GM23338 (cell line): ENCODE data around the gene THOC7. TPM values are rescaled to one million over a fixed set of nuclear protein-coding genes. Genes with fewer than 3 reads are reported as not detected.

Experiments used
- ATAC-seq: fragments of 200-7000 bp; cut with Tn5 transposase; 3 replicates; pipeline ENCODE4 v1.9.1; 2020
- DNase-seq: peaks from one replicate; pipeline ENCODE4 v3.0.0-alpha.2; 2015; ENCODE audit warnings: low spot score
- H2AFZ ChIP-seq: fragments of 200-600 bp; sonication (generic); 2 replicates; pipeline ENCODE4 v1.8.0; 2016; ENCODE audit warnings: antibody characterized with exemption, mild to moderate bottlenecking, moderate library complexity
- H3F3A ChIP-seq: fragments of 200-600 bp; sonication (generic); replicated peaks from 2 replicates; pipeline ENCODE4 v1.8.0; 2017; ENCODE audit warnings: antibody characterized with exemption, mixed run types, low read depth
- H3K27ac ChIP-seq: fragments of 200-600 bp; sonication (generic); 2 replicates; pipeline ENCODE4 v1.6.1; 2016; ENCODE audit warnings: low read depth
- H3K27me3 ChIP-seq: fragments of 200-600 bp; sonication (generic); 2 replicates; pipeline ENCODE4 v1.8.0; 2016; ENCODE audit warnings: mild to moderate bottlenecking, mixed run types, moderate library complexity; ENCODE audit not compliant: insufficient read depth
- H3K36me3 ChIP-seq: fragments of 200-600 bp; sonication (generic); 2 replicates; pipeline ENCODE4 v1.8.0; 2016; ENCODE audit warnings: mild to moderate bottlenecking; ENCODE audit not compliant: insufficient read depth
- H3K4me1 ChIP-seq: fragments of 200-600 bp; sonication (generic); 2 replicates; pipeline ENCODE4 v1.8.0; 2016; ENCODE audit warnings: mild to moderate bottlenecking, moderate library complexity; ENCODE audit not compliant: insufficient read depth
- H3K4me2 ChIP-seq: fragments of 200-600 bp; sonication (generic); 2 replicates; pipeline ENCODE4 v1.7.1; 2017; ENCODE audit warnings: mixed run types
- H3K4me3 ChIP-seq: fragments of 200-600 bp; sonication (generic); 2 replicates; pipeline ENCODE4 v1.6.1; 2016; ENCODE audit warnings: mixed run types
- H3K79me2 ChIP-seq: fragments of 200-600 bp; sonication (generic); replicated peaks from 2 replicates; pipeline ENCODE4 v1.8.0; 2017; ENCODE audit warnings: mild to moderate bottlenecking; ENCODE audit not compliant: insufficient read depth
- H3K9me2 ChIP-seq: fragments of 200-600 bp; sonication (generic); 2 replicates; pipeline ENCODE4 v1.8.0; 2017; ENCODE audit not compliant: insufficient read depth
- H4K20me1 ChIP-seq: fragments of 200-600 bp; sonication (generic); replicated peaks from 2 replicates; pipeline ENCODE4 v1.8.0; 2017; ENCODE audit warnings: mild to moderate bottlenecking; ENCODE audit not compliant: insufficient read depth
- H3K27ac Mint-ChIP-seq: 2 replicates; pipeline ENCODE4 v1.8.0; 2020; ENCODE audit warnings: inconsistent platforms, mild to moderate bottlenecking, moderate library complexity, mixed read lengths
- H3K27me3 Mint-ChIP-seq: 3 replicates; pipeline ENCODE4 v1.8.0; 2022; ENCODE audit warnings: low read depth, mild to moderate bottlenecking, moderate library complexity, mixed read lengths, inconsistent platforms; ENCODE audit not compliant: insufficient read depth, poor library complexity
- H3K36me3 Mint-ChIP-seq: 3 replicates; pipeline ENCODE4 v1.8.0; 2021; ENCODE audit warnings: low read depth, mild to moderate bottlenecking, inconsistent platforms, moderate library complexity, mixed read lengths
- H3K4me1 Mint-ChIP-seq: 3 replicates; pipeline ENCODE4 v1.8.0; 2020; ENCODE audit warnings: mild to moderate bottlenecking, inconsistent platforms, mixed read lengths
- H3K4me3 Mint-ChIP-seq: 3 replicates; pipeline ENCODE4 v1.8.0; 2021; ENCODE audit warnings: moderate library complexity, mild to moderate bottlenecking, inconsistent platforms, mixed read lengths
- H3K9me3 Mint-ChIP-seq: 3 replicates; pipeline ENCODE4 v1.8.0; 2020; ENCODE audit warnings: moderate library complexity, mild to moderate bottlenecking, inconsistent platforms, mixed read lengths
- CTCF ChIP-seq, 2 experiments: fragments of 200-600 bp in 1 of 2; sonication (generic) in 1 of 2; conservative IDR thresholded peaks; 2 replicates each; pipeline versions ENCODE4 v1.5.1 to v1.6.1; 2016 to 2017; ENCODE audit warnings: antibody characterized with exemption in 2 of 2, low read depth in 2 of 2, mild to moderate bottlenecking in 2 of 2, moderate library complexity in 1 of 2
- EZH2 ChIP-seq: fragments of 200-600 bp; sonication (generic); IDR thresholded peaks from one replicate; pipeline ENCODE4 v1.8.0; 2017; ENCODE audit warnings: antibody characterized with exemption, mild to moderate bottlenecking, low read depth; ENCODE audit not compliant: unreplicated experiment
- JUNB ChIP-seq: IDR thresholded peaks from one replicate; pipeline ENCODE4 v1.6.1; 2016; ENCODE audit warnings: antibody characterized with exemption; ENCODE audit not compliant: unreplicated experiment
- STAT1 ChIP-seq: IDR thresholded peaks from one replicate; pipeline ENCODE4 v1.6.1; 2016; ENCODE audit warnings: antibody characterized with exemption; ENCODE audit not compliant: unreplicated experiment
- ZNF462 ChIP-seq: fragments of 250-450 bp; sonication (Bioruptor Pico); IDR thresholded peaks from 2 replicates; pipeline ENCODE4 v1.5.0; 2020; ENCODE audit warnings: mild to moderate bottlenecking, moderate library complexity
- polyA plus RNA-seq: library from polyadenylated mRNA; unstranded; fragments of >200 nt; fragmentation: Nextera tagmentation; extraction: Ambion mirVana; gene quantifications from 2 replicates; pipeline ENCODE4 v1.2.1, GENCODE V29; 2016
- total RNA-seq: library from RNA; depleted of rRNA; stranded (reverse); fragments of >200 nt; shearing (Covaris generic); gene quantifications from 2 replicates; pipeline ENCODE4 v1.2.3, GENCODE V29; 2014

THOC7 gene
- total and polyA plus RNA-seq, 2 experiments from 2014 or later = 53.9 to 166 TPM

DNA sequence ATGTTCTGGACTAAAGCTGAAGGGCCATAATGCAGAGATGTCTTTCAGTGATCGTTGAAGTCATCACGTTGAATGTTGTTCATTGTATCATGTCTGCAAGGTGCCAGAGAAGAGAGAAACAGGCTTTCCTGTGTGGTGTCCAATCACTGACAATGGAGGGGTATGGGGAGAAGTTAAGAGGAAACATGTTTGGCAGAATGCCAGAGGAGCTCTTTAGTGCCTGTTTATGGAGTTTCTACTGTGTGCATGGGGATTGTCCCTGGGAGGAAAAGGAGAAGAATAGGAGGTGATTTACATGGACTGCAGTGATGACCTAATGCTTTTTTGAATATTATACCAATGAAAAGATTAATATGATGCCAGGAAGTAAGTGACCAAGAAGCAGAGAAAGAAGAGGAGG, 36.9 kb upstream of the THOC7 start:
- no peaks in the 10 kb centered on the region for H3K9me2 ChIP-seq
- peaks cover 6% of the 10 kb centered on the region for H3K4me1 ChIP-seq
- H3K27me3 ChIP-seq = no peaks in the 10 kb centered on the region
- H3K36me3 Mint-ChIP-seq = peaks cover 17% of the 10 kb centered on the region; the same call in 2 of the 3 replicates
- no peak overlapping the region for H3K27ac Mint-ChIP-seq
- H3F3A ChIP-seq = no peaks in the 10 kb centered on the region
- H4K20me1 ChIP-seq = no peaks in the 10 kb centered on the region
- no peak overlapping the region for H3K4me3 Mint-ChIP-seq
- H3K4me2 ChIP-seq = no peak overlapping the region
- peaks cover 10% of the 10 kb centered on the region for H3K79me2 ChIP-seq
- DNase-seq = no peak
- H3K27me3 Mint-ChIP-seq = peaks cover 3% of the 10 kb centered on the region
- no peaks in the 10 kb centered on the region for H3K9me3 Mint-ChIP-seq
- no peak overlapping the region for H3K27ac ChIP-seq
- no peaks in the 10 kb centered on the region; the same call in 1 of the 2 replicates for H3K36me3 ChIP-seq
- H3K4me3 ChIP-seq = no peak overlapping the region
- peaks cover 8% of the 10 kb centered on the region; the same call in 2 of the 3 replicates for H3K4me1 Mint-ChIP-seq
- TF ChIP-seq ZNF462 (CRISPR knock-in tag) = no peak
- no peak for TF ChIP-seq STAT1
- TF ChIP-seq CTCF (conservative IDR thresholded peaks at IDR 0.05; ENCODE audit: low read depth in 2 of 2) = no peak
- no peak for TF ChIP-seq EZH2
- no peak for TF ChIP-seq JUNB
- no peak overlapping the region for H2AFZ ChIP-seq
- no peak for ATAC-seq
